IMR-90 (cell line): ENCODE measurements around the gene LAMC3. TPM values are rescaled to one million over a fixed set of nuclear protein-coding genes. Genes with fewer than 3 reads are reported as not detected.

Experiments used
- ATAC-seq: fragments of 200-7000 bp; cut with Tn5 transposase; 2 replicates; pipeline ENCODE4 v1.9.1; 2020; ENCODE audit warnings: low read depth, mild to moderate bottlenecking, moderate library complexity
- BruUV-seq: library from RNA; stranded (reverse); fragments of 400-500 nt; replicated peaks from 2 replicates; lab custom pipeline; 2021; lab: Mats Ljungman, UMichigan
- CTCF ChIA-PET: fragments of 300-600 bp; formaldehyde crosslinking; extraction: SDS; loops from one replicate; lab custom pipeline; 2021; ENCODE audit warnings: antibody characterized with exemption; lab: Yijun Ruan, JAX
- POLR2A ChIA-PET: fragments of 300-600 bp; sonication (Branson Sonifier 250); formaldehyde crosslinking; loops from one replicate; lab custom pipeline; 2022; ENCODE audit warnings: antibody characterized with exemption; ENCODE audit not compliant: unreplicated experiment; lab: Charles Lee
- DNase-seq: peaks from one replicate; pipeline ENCODE4 v3.0.0; 2013
- H2AFZ ChIP-seq: replicated peaks from 2 replicates; pipeline ENCODE3; 2013; ENCODE audit warnings: low read length, mild to moderate bottlenecking; ENCODE audit not compliant: poor library complexity
- H2AK5ac ChIP-seq: 2 replicates; pipeline ENCODE4 v1.6.1; 2013; ENCODE audit warnings: low read depth, low read length, inconsistent platforms
- H2AK9ac ChIP-seq: replicated peaks from 2 replicates; pipeline ENCODE3; 2013; ENCODE audit warnings: mild to moderate bottlenecking, low read depth, low read length, moderate library complexity; ENCODE audit not compliant: poor library complexity
- H2BK120ac ChIP-seq: 2 replicates; pipeline ENCODE4 v1.6.1; 2013; ENCODE audit warnings: low read depth, low read length, inconsistent platforms
- H2BK15ac ChIP-seq: 3 replicates; pipeline ENCODE4 v1.6.1; 2013; ENCODE audit warnings: low read depth, low read length, inconsistent platforms
- H2BK20ac ChIP-seq: 2 replicates; pipeline ENCODE4 v1.6.1; 2013; ENCODE audit warnings: low read depth, mild to moderate bottlenecking, inconsistent platforms, low read length, moderate library complexity
- H2BK5ac ChIP-seq: 2 replicates; pipeline ENCODE4 v1.6.1; 2013; ENCODE audit warnings: mild to moderate bottlenecking, low read depth, low read length, inconsistent platforms; ENCODE audit not compliant: poor library complexity, severe bottlenecking
- H3K14ac ChIP-seq: replicated peaks from 2 replicates; pipeline ENCODE4 v1.6.1; 2013; ENCODE audit warnings: low read depth, low read length, inconsistent platforms
- H3K18ac ChIP-seq: 2 replicates; pipeline ENCODE4 v1.6.1; 2013; ENCODE audit warnings: low read depth, low read length, control low read depth
- H3K23ac ChIP-seq: 2 replicates; pipeline ENCODE4 v1.6.1; 2013; ENCODE audit warnings: low read depth, low read length, inconsistent platforms
- H3K27ac ChIP-seq: 2 replicates; pipeline ENCODE4 v1.5.1; 2013; ENCODE audit warnings: mild to moderate bottlenecking, control low read depth, low read length; ENCODE audit not compliant: insufficient read depth
- H3K27me3 ChIP-seq: 2 replicates; pipeline ENCODE4 v1.6.1; 2013; ENCODE audit warnings: low read length; ENCODE audit not compliant: control insufficient read depth, insufficient read depth
- H3K36me3 ChIP-seq: 2 replicates; pipeline ENCODE4 v1.6.1; 2013; ENCODE audit warnings: low read length, mixed read lengths; ENCODE audit not compliant: control insufficient read depth, insufficient read depth
- H3K4ac ChIP-seq: 2 replicates; pipeline ENCODE4 v1.6.1; 2013; ENCODE audit warnings: low read depth, low read length, inconsistent platforms
- H3K4me1 ChIP-seq: 2 replicates; pipeline ENCODE4 v1.6.1; 2013; ENCODE audit warnings: low read length, mixed read lengths; ENCODE audit not compliant: control insufficient read depth, insufficient read depth
- H3K4me2 ChIP-seq: 2 replicates; pipeline ENCODE4 v1.6.1; 2013; ENCODE audit warnings: low read depth, mild to moderate bottlenecking, control low read depth, low read length, moderate library complexity
- H3K4me3 ChIP-seq: 2 replicates; pipeline ENCODE4 v1.5.1; 2013; ENCODE audit warnings: low read depth, mild to moderate bottlenecking, control low read depth, low read length, moderate library complexity; ENCODE audit not compliant: insufficient read depth
- H3K56ac ChIP-seq: 2 replicates; pipeline ENCODE4 v1.6.1; 2013; ENCODE audit warnings: low read length, inconsistent platforms; ENCODE audit not compliant: insufficient read depth; ENCODE audit errors: extremely low read depth
- H3K79me1 ChIP-seq, 2 experiments: 2 replicates each; pipeline ENCODE4 v1.6.1; 2013; ENCODE audit warnings: low read length in 2 of 2, inconsistent platforms in 1 of 2, low read depth in 1 of 2
- H3K9ac ChIP-seq: 2 replicates; pipeline ENCODE4 v1.6.1; 2013; ENCODE audit warnings: low read depth, low read length, control low read depth
- H3K9me1 ChIP-seq: 2 replicates; pipeline ENCODE4 v1.6.1; 2013; ENCODE audit warnings: low read length, inconsistent platforms; ENCODE audit not compliant: insufficient read depth
- H3K9me3 ChIP-seq: 2 replicates; pipeline ENCODE4 v1.6.1; 2013; ENCODE audit warnings: low read length; ENCODE audit not compliant: control insufficient read depth, insufficient read depth
- H4K20me1 ChIP-seq: 2 replicates; pipeline ENCODE4 v1.6.1; 2013; ENCODE audit warnings: low read length, inconsistent platforms; ENCODE audit not compliant: insufficient read depth
- H4K5ac ChIP-seq: 2 replicates; pipeline ENCODE4 v1.6.1; 2013; ENCODE audit warnings: mild to moderate bottlenecking, low read depth, low read length, control low read depth
- H4K8ac ChIP-seq, 2 experiments: 2 replicates each; pipeline ENCODE4 v1.6.1; 2013; ENCODE audit warnings: low read depth in 2 of 2, low read length in 2 of 2, control low read depth in 1 of 2, inconsistent platforms in 1 of 2
- H4K91ac ChIP-seq: 2 replicates; pipeline ENCODE4 v1.6.1; 2013; ENCODE audit warnings: low read depth, low read length, inconsistent platforms; ENCODE audit not compliant: insufficient read depth
- CEBPB ChIP-seq: IDR thresholded peaks from 2 replicates; pipeline ENCODE4 v1.6.1; 2012; ENCODE audit warnings: low read depth, low read length, improper control_type of control experiment
- CHD1 ChIP-seq: IDR thresholded peaks from 2 replicates; pipeline ENCODE4 v1.6.1; 2012; ENCODE audit warnings: low read depth, low read length, improper control_type of control experiment
- CTCF ChIP-seq: conservative IDR thresholded peaks from 2 replicates; pipeline ENCODE4 v1.5.1; 2012; ENCODE audit warnings: mild to moderate bottlenecking, low read depth, low read length, improper control_type of control experiment
- ELK1 ChIP-seq: fragments of 150-350 bp; IDR thresholded peaks from 2 replicates; pipeline ENCODE4 v1.6.1; 2016; ENCODE audit warnings: low read depth, mild to moderate bottlenecking, low read length, moderate library complexity, borderline replicate concordance
- NFE2L2 ChIP-seq: fragments of 150-350 bp; IDR thresholded peaks from 2 replicates; pipeline ENCODE4 v1.6.1; 2016; ENCODE audit warnings: low read depth, mild to moderate bottlenecking, low read length
- POLR2A ChIP-seq: IDR thresholded peaks from 2 replicates; pipeline ENCODE4 v1.6.1; 2012; ENCODE audit warnings: mild to moderate bottlenecking, low read depth, low read length
- RFX5 ChIP-seq: IDR thresholded peaks from 2 replicates; pipeline ENCODE4 v1.8.0; 2012; ENCODE audit warnings: low read depth, mild to moderate bottlenecking, low read length, moderate library complexity
- USF2 ChIP-seq: fragments of 150-350 bp; IDR thresholded peaks from 2 replicates; pipeline ENCODE4 v1.6.1; 2017; ENCODE audit warnings: mild to moderate bottlenecking, antibody characterized with exemption, low read length, low read depth
- WGBS, 2 experiments: methylation state at CpG; one replicate each; pipeline versions ENCODE4 v1.1.5 to v1.1.7; 2013; ENCODE audit warnings: missing lambda C conversion rate in 2 of 2; ENCODE audit not compliant: insufficient read length in 1 of 2; ENCODE audit errors: extremely low coverage in 2 of 2; 5-methylcytosine and 5-hydroxymethylcytosine counted together
- dilution Hi-C: fragments of 300-500 bp; cut with HindIII; formaldehyde crosslinking; loops from one replicate; pipeline ENCODE4 v1.14.3; 2018; ENCODE audit warnings: low sequenced_read_pairs; ENCODE audit not compliant: unreplicated experiment
- in situ Hi-C: fragments of 300-500 bp; cut with MboI; formaldehyde crosslinking; loops from 3 replicates; pipeline ENCODE4 v1.14.3; 2019; ENCODE audit warnings: low sequenced_read_pairs, inconsistent platforms, mixed read lengths
- intact Hi-C: fragments of 100-400 bp; cut with micrococcal nuclease; formaldehyde crosslinking; loops from 2 replicates; pipeline ENCODE4 v1.10.0; 2022
- polyA plus RNA-seq, 3 experiments: library from polyadenylated mRNA; depleted of rRNA; stranded (reverse); fragments of >200 nt; gene quantifications; 2 replicates each; pipeline ENCODE4 v1.2.3, GENCODE V29; 2012; ENCODE audit warnings: low replicate concordance in 1 of 3
- total RNA-seq: library from RNA; depleted of rRNA; stranded (reverse); fragments of >200 nt; gene quantifications from 2 replicates; pipeline ENCODE4 v1.2.3, GENCODE V29; 2012

Gene LAMC3
- total and polyA plus RNA-seq, 2 of the 4 experiments (the other 2 are of a cell fraction), result not detected

GRCh38 chr9:131015112-131015511 is 6.1 kb downstream of the LAMC3 start:
- Histone ChIP-seq H4K5ac (no peak overlapping the region), H4K20me1 (no peaks in the 10 kb centered on the region), H3K9me3 (peaks cover 2% of the 10 kb centered on the region), H2BK120ac (no peak overlapping the region), H2BK20ac (no peak overlapping the region), H3K4me3 (no peak overlapping the region), H3K4me1 (no peaks in the 10 kb centered on the region), H3K9me1 (no peaks in the 10 kb centered on the region), H3K4me2 (no peak overlapping the region), H3K4ac (no peak overlapping the region), H2BK15ac (no peak overlapping the region), H3K18ac (no peak overlapping the region), H2AK9ac (no peak overlapping the region), H4K91ac (no peak overlapping the region), H3K27me3 (peaks cover 59% of the 10 kb centered on the region), H3K9ac (no peak overlapping the region), H4K8ac (no peak overlapping the region), H3K27ac (no peak overlapping the region), H3K14ac (no peak overlapping the region), H2AK5ac (no peak overlapping the region), H3K23ac (no peak overlapping the region), H3K56ac (no peak overlapping the region), H3K79me1 (no peaks in the 10 kb centered on the region), H3K36me3 (no peaks in the 10 kb centered on the region), H2AFZ (no peak overlapping the region), H2BK5ac (no peak overlapping the region)
- WGBS, 2 experiments, result 69% methylated on average over 6 of the region's 8 CpGs; no CpG with 5 or more reads in 1 of the 2 experiments
- dilution Hi-C loops, result no loop called here
- ChIA-PET POLR2A (no interaction called here), CTCF (no interaction called here)
- ATAC-seq (no peak), DNase-seq (no peak)
- in situ Hi-C loops, result no loop called here
- intact Hi-C loops, result no loop called here
- TF ChIP-seq RFX5, result no peak
- TF ChIP-seq USF2, result no peak
- no peak for TF ChIP-seq NFE2L2
- no peak for TF ChIP-seq CHD1
- no peak for TF ChIP-seq CTCF
- no peak for TF ChIP-seq POLR2A
- no peak for TF ChIP-seq ELK1
- TF ChIP-seq CEBPB, result no peak
- no TSS peak for BruUV-seq
